ENCODE measurements around the gene NCF4.

The NCF4 gene

GRCh38 chr22:36872866-36873498, 12.2 kb downstream of the NCF4 start:
- Histone ChIP-seq H3K27me3 (ENCODE audit: control insufficient read depth, insufficient read depth, low read length) (peaks cover 9% of the 10 kb centered on the region), H3K36me3 (ENCODE audit: control insufficient read depth, insufficient read depth, low read length) (no peaks in the 10 kb centered on the region), H3K9me3 (ENCODE audit: control insufficient read depth, low read length) (no peaks in the 10 kb centered on the region), H3K4me3 (ENCODE audit: low read length) (no peak overlapping the region), H3K9ac (ENCODE audit: low read length) (no peak overlapping the region), H3K4me1 (ENCODE audit: control insufficient read depth, insufficient read depth, low read length) (peaks cover 16% of the 10 kb centered on the region)

- Histone ChIP-seq H3K27me3 (ENCODE audit: control insufficient read depth, insufficient read depth, low read length) (peaks cover 9% of the 10 kb centered on the region), H3K4me3 (ENCODE audit: low read length) (no peak overlapping the region), H3K9me3 (ENCODE audit: control insufficient read depth, low read length) (no peaks in the 10 kb centered on the region), H3K36me3 (ENCODE audit: control insufficient read depth, insufficient read depth, low read length) (no peaks in the 10 kb centered on the region), H3K4me1 (ENCODE audit: control insufficient read depth, insufficient read depth, low read length) (peaks cover 16% of the 10 kb centered on the region), H3K9ac (ENCODE audit: low read length) (no peak overlapping the region)
Measured at GRCh38 chr22:36873614-36874308, 13.0 kb downstream of the NCF4 start.

GRCh38 chr22:36874309-36874696, 13.5 kb downstream of the NCF4 start:
- Histone ChIP-seq H3K9me3 (ENCODE audit: control insufficient read depth, low read length) (no peaks in the 10 kb centered on the region), H3K9ac (ENCODE audit: low read length) (no peak overlapping the region), H3K4me3 (ENCODE audit: low read length) (no peak overlapping the region), H3K27me3 (ENCODE audit: control insufficient read depth, insufficient read depth, low read length) (peaks cover 6% of the 10 kb centered on the region), H3K36me3 (ENCODE audit: control insufficient read depth, insufficient read depth, low read length) (no peaks in the 10 kb centered on the region), H3K4me1 (ENCODE audit: control insufficient read depth, insufficient read depth, low read length) (peaks cover 16% of the 10 kb centered on the region)

GRCh38 chr22:36874736-36875135, 13.9 kb downstream of the NCF4 start:
- Histone ChIP-seq H3K9ac (ENCODE audit: low read length) (no peak overlapping the region), H3K27me3 (ENCODE audit: control insufficient read depth, insufficient read depth, low read length) (peaks cover 3% of the 10 kb centered on the region), H3K4me1 (ENCODE audit: control insufficient read depth, insufficient read depth, low read length) (peaks cover 16% of the 10 kb centered on the region), H3K9me3 (ENCODE audit: control insufficient read depth, low read length) (no peaks in the 10 kb centered on the region), H3K36me3 (ENCODE audit: control insufficient read depth, insufficient read depth, low read length) (no peaks in the 10 kb centered on the region), H3K4me3 (ENCODE audit: low read length) (no peak overlapping the region)

- Histone ChIP-seq H3K27me3 (ENCODE audit: control insufficient read depth, insufficient read depth, low read length) (peaks cover 3% of the 10 kb centered on the region), H3K36me3 (ENCODE audit: control insufficient read depth, insufficient read depth, low read length) (no peaks in the 10 kb centered on the region)
Measured at GRCh38 chr22:36875741-36876140, 14.9 kb downstream of the NCF4 start.

GRCh38 chr22:36879775-36880174, 19.0 kb downstream of the NCF4 start:
- H3K27me3 ChIP-seq (ENCODE audit: control insufficient read depth, insufficient read depth, low read length): peaks cover 3% of the 10 kb centered on the region
- no peak overlapping the region for H3K4me3 ChIP-seq (ENCODE audit: low read length)
- no peak overlapping the region for H3K9ac ChIP-seq (ENCODE audit: low read length)
- H3K4me1 ChIP-seq (ENCODE audit: control insufficient read depth, insufficient read depth, low read length): no peaks in the 10 kb centered on the region
- H3K36me3 ChIP-seq (ENCODE audit: control insufficient read depth, insufficient read depth, low read length): no peaks in the 10 kb centered on the region
- H3K9me3 ChIP-seq (ENCODE audit: control insufficient read depth, low read length): no peaks in the 10 kb centered on the region

More at GRCh38 chr22:36875741-36876140, 14.9 kb downstream of the NCF4 start:
- Histone ChIP-seq H3K4me3 (ENCODE audit: low read length) (no peak overlapping the region), H3K4me1 (ENCODE audit: control insufficient read depth, insufficient read depth, low read length) (peaks cover 16% of the 10 kb centered on the region), H3K9ac (ENCODE audit: low read length) (no peak overlapping the region), H3K9me3 (ENCODE audit: control insufficient read depth, low read length) (no peaks in the 10 kb centered on the region)

GRCh38 chr22:36881504-36882245, 20.9 kb downstream of the NCF4 start:
- no peak overlapping the region for H3K4me3 ChIP-seq (ENCODE audit: low read length)
- peaks cover 9% of the 10 kb centered on the region for H3K27me3 ChIP-seq (ENCODE audit: control insufficient read depth, insufficient read depth, low read length)
- H3K9ac ChIP-seq (ENCODE audit: low read length): no peak overlapping the region
- H3K4me1 ChIP-seq (ENCODE audit: control insufficient read depth, insufficient read depth, low read length): no peaks in the 10 kb centered on the region
- H3K9me3 ChIP-seq (ENCODE audit: control insufficient read depth, low read length): no peaks in the 10 kb centered on the region
- H3K36me3 ChIP-seq (ENCODE audit: control insufficient read depth, insufficient read depth, low read length): no peaks in the 10 kb centered on the region

GRCh38 chr22:36884349-36885158, 23.7 kb downstream of the NCF4 start:
- H3K9me3 ChIP-seq (ENCODE audit: control insufficient read depth, low read length): no peaks in the 10 kb centered on the region
- no peaks in the 10 kb centered on the region for H3K4me1 ChIP-seq (ENCODE audit: control insufficient read depth, insufficient read depth, low read length)
- no peak overlapping the region for H3K4me3 ChIP-seq (ENCODE audit: low read length)
- no peaks in the 10 kb centered on the region for H3K36me3 ChIP-seq (ENCODE audit: control insufficient read depth, insufficient read depth, low read length)
- peaks cover 6% of the 10 kb centered on the region for H3K27me3 ChIP-seq (ENCODE audit: control insufficient read depth, insufficient read depth, low read length)
- H3K9ac ChIP-seq (ENCODE audit: low read length): no peak overlapping the region

- H3K36me3 ChIP-seq (ENCODE audit: control insufficient read depth, insufficient read depth, low read length): no peaks in the 10 kb centered on the region
- no peak overlapping the region for H3K4me3 ChIP-seq (ENCODE audit: low read length)
- H3K27me3 ChIP-seq (ENCODE audit: control insufficient read depth, insufficient read depth, low read length): peaks cover 6% of the 10 kb centered on the region
- H3K9me3 ChIP-seq (ENCODE audit: control insufficient read depth, low read length): no peaks in the 10 kb centered on the region
- H3K9ac ChIP-seq (ENCODE audit: low read length): no peak overlapping the region
- H3K4me1 ChIP-seq (ENCODE audit: control insufficient read depth, insufficient read depth, low read length): no peaks in the 10 kb centered on the region
Measured at GRCh38 chr22:36885474-36885873, 24.7 kb downstream of the NCF4 start.

GRCh38 chr22:36886016-36886415, 25.2 kb downstream of the NCF4 start:
- Histone ChIP-seq H3K4me3 (ENCODE audit: low read length) (no peak overlapping the region), H3K27me3 (ENCODE audit: control insufficient read depth, insufficient read depth, low read length) (peaks cover 6% of the 10 kb centered on the region), H3K9ac (ENCODE audit: low read length) (no peak overlapping the region), H3K4me1 (ENCODE audit: control insufficient read depth, insufficient read depth, low read length) (no peaks in the 10 kb centered on the region), H3K9me3 (ENCODE audit: control insufficient read depth, low read length) (no peaks in the 10 kb centered on the region), H3K36me3 (ENCODE audit: control insufficient read depth, insufficient read depth, low read length) (no peaks in the 10 kb centered on the region)

- Histone ChIP-seq H3K4me1 (ENCODE audit: control insufficient read depth, insufficient read depth, low read length) (no peaks in the 10 kb centered on the region), H3K36me3 (ENCODE audit: control insufficient read depth, insufficient read depth, low read length) (no peaks in the 10 kb centered on the region), H3K9ac (ENCODE audit: low read length) (no peak overlapping the region), H3K27me3 (ENCODE audit: control insufficient read depth, insufficient read depth, low read length) (peaks cover 6% of the 10 kb centered on the region), H3K4me3 (ENCODE audit: low read length) (no peak overlapping the region), H3K9me3 (ENCODE audit: control insufficient read depth, low read length) (no peaks in the 10 kb centered on the region)
Measured at GRCh38 chr22:36887162-36887561, 26.4 kb downstream of the NCF4 start.
